ENCODE results near the gene HNRNPUL1.

GRCh38 chr19:41334793-41335192, 70.6 kb downstream of the HNRNPUL1 start:
- TF ChIP-seq CTCF (IDR thresholded peaks at IDR 0.05; ENCODE audit: extremely low read depth in 1 of 2, insufficient read depth in 1 of 2, low read depth in 1 of 2, low read length in 2 of 2) (no peak), POLR2A (IDR thresholded peaks at IDR 0.05; ENCODE audit: low read depth, low read length) (no peak), JUN (IDR thresholded peaks at IDR 0.05; ENCODE audit: borderline replicate concordance, insufficient read depth, insufficient read length, low read depth) (no peak), MAX (IDR thresholded peaks at IDR 0.05; ENCODE audit: insufficient read depth, insufficient read length) (no peak), POLR2AphosphoS5 (IDR thresholded peaks at IDR 0.05; ENCODE audit: insufficient read depth, low read depth, low read length) (no peak)

All from endothelial cell of umbilical vein (primary cell).